ENCODE results near the gene UBR3.
"Not testable (repeated sequence)": the region's sequence is repeated elsewhere in the genome, so short reads cannot be mapped to it uniquely, and the experiment has no call there.

Gene UBR3

GRCh38 chr2:169955940-169956339 is 128.7 kb downstream of the UBR3 start:
- no peak for DNase-seq

GRCh38 chr2:169957219-169957618 is 130.0 kb downstream of the UBR3 start:
- not testable (repeated sequence) for DNase-seq

GRCh38 chr2:169961911-169962310 is 134.7 kb downstream of the UBR3 start:
- DNase-seq, result no peak

GRCh38 chr2:169963786-169964185 is 136.5 kb downstream of the UBR3 start:
- DNase-seq, result no peak

DNA sequence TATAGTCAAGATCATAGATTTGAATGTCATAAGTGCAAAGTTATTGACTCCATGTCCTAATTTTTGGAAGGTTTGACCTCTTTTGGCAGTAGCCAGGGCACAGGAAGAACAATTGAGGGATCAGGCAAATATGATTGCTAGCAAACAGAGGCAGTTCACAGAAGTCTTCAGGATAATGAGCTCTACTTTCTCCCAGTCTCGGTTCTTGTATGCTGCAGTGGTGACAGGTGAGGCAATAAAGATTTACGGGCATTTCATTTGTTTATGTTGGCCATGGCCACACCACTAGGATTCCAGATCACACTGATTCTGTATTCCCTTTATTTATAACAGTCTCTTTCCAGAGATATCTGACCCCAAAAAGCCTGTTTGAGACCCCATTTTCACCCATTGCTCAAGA is 137.5 kb downstream of the UBR3 start:
- no peak for DNase-seq

DNA sequence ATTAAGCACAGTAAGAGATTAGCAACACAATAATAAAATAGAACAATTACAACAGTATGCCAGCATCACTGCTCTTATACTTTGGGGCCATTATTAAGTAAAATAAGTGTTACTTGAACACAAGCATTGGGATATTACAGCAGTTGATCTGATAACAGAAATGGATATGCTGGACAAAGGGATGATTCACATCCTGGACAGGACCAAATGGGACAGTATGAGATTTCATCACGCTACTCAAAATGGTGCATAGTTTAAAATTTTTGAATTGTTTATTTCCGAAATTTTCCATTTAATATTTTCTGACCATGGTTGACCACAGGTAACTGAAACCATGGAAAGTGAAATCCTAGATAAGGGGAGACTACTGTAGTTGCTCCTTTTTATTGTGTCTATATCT is 138.2 kb downstream of the UBR3 start:
- DNase-seq, result no peak

GRCh38 chr2:169966454-169966853 is 139.2 kb downstream of the UBR3 start:
- no peak for DNase-seq

GRCh38 chr2:169968743-169969142 is 141.5 kb downstream of the UBR3 start:
- DNase-seq, result no peak

GRCh38 chr2:169975221-169975620 is 148.0 kb downstream of the UBR3 start:
- no peak for DNase-seq

DNA sequence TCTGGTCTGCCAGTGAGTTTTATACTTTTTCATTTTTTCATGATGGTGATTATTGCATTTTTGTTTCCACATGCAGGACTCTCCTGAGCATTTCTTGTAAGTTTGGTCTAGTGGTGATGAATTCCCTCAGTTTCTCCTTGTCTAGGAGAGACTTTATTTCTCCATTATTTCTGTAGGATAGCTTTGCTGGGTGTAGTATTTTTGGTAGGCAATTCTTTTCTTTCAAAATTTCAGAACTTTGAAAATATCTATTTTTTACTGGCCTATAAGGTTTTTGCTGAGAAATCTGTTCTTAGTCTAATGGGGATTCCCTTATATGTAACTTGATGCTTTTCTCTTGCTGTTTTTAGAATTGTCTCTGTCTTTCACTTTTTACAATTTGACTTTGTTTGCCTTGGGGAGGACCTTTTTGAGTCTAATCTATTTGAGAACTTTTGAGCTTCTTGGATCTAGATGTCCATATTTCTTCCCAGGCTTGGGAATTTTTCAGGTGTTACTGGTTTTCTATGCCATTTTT is 149.1 kb downstream of the UBR3 start:
- no peak for DNase-seq

DNA sequence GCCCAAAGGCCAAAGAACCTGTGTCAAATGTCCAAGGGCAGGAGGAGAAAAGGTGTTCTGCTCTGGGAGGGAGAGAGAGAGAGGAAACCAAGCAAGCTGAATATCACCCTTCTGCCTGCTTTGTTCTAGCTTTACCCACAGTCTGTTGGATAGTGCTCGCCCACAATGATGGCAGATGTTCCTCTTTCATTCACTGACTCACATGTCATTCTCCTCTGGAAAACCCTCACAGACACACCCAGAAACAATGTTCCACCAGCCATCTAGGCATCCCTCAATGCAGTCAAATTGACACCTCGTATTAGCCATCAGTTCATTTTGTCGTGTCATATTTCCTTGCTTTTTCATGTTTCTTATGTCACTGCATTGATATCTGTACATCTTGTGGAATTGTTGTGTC is 150.3 kb downstream of the UBR3 start:
- DNase-seq, result no peak

DNA sequence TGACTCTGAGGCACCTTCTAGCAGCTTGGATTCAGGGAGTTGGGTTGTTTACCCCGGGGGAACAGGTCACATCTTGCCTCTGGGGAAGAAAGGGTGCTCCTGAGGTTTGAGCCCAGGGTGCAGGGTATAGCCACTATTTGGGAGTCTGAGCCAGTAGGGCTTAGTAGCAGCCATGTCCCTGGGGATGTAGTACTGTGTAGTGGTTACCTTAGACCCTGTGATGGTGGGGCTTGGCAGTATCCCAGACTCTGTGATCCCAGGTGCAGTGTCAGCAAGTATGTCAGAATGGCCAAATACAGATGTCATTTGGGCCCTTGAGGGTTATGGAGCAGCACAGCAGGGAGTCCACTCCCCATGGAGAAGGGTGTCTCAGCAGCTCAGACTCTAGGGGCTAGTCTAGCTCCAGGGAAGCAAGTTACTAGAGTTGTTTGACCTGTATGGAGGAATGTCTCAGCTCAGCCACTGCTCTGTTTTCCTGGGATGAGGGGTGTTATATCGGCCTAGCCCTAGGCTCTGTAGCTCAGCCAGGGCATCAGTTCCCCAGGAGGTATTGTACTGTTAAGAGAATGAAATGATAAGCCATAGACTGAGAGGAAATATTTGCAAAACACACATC is 151.3 kb downstream of the UBR3 start:
- no peak for DNase-seq

DNA sequence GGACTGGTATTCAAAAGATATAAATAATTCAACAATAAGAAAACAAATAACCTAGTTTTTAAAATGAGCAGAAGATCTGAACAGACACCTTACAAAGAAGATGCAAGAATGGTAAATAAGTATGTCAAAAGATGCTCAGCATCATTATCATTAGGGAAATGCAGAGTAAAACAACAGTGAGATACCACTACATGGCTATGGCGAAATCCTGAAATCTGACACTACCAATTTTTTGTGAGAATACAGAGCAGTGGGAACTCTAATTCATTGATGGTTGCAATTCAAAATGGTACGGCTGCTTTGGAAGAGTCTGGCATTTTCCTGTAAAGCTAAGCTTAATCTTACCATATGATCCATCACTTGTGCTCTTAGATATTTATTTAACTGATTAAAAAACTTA is 151.8 kb downstream of the UBR3 start:
- DNase-seq, result no peak

GRCh38 chr2:169980001-169980400 is 152.7 kb downstream of the UBR3 start:
- DNase-seq, result no peak

DNA sequence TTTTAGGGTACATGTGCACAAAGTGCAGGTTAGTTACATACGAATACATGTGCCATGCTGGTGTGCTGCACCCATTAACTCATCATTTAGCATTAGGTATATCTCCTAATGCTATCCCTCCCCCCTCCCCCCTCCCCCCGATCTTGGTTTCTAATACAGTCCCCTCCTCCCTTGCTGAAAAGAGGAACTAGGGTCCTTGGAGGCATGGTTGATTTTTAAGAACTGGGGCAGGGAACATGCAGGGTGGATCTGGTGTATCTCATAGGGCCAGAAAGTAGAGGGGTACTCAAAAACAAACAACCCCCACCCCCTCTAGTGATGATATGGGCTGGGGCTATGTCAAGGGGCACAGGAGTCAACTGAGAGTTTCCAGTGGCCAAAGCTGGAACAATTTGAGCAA is 153.4 kb downstream of the UBR3 start:
- DNase-seq, result no peak

GRCh38 chr2:169982929-169983328 is 155.7 kb downstream of the UBR3 start:
- DNase-seq, result no peak

DNA sequence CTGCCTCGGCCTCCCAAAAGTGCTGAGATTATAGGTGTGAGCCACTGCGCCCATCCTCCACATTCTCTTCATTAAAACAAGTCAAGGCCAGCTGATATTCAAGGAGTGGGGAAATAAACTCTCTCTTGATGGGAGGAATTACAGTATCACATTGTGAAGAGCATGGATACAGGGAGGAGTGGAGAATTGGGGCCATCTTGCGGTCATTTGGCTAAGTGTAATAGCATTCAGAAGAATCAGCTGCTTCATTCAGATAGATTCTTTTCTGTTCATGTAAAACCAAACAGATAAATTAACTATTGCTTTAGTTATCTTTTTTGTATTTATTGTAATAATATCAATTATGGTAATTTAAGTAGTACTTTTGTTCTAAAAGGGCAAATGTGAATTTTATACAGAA is 156.3 kb downstream of the UBR3 start:
- DNase-seq, result no peak

DNA sequence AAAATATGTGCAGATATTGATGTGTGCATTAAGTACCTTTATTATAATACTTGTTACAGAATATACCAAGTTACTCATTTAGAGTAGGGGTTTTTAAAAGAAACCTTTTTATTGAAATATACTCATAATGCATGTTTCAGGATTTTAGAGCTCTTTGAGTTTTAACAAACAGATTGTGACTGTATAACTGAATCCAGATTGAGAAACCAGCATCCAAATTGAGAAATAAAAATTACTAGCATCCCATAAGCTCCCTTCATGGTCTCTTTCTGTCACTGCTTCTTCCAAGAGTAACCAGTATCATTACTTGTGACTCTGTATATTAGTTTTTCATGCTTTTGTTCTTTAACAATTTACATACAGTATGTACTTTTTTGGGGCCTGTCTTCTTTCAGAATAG is 156.9 kb downstream of the UBR3 start:
- no peak for DNase-seq

- DNase-seq, result no peak
Measured at GRCh38 chr2:169994752-169995151, 167.5 kb downstream of the UBR3 start.

GRCh38 chr2:169997140-169997887 is 170.1 kb downstream of the UBR3 start:
- DNase-seq, result no peak

- no peak for DNase-seq
Measured at GRCh38 chr2:169999054-169999453, 171.8 kb downstream of the UBR3 start.

DNA sequence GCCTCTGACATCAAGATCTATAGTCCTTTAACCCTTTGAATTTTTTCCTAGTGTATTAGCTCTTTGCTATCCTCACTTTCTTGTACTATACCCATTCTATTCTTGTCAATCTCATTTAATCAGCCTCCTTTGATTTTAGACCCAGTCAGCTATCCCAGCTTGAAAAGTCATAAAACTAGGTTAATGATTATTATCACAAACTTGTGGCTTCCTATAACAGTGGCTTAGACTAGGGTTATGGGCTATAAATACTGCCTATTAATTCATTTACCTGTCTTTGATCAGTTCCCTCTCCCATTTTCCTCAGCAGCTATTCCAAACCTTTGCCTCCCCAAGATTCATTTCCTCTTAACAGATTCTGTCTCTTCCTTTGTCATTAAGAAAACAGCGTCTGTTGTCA is 174.8 kb downstream of the UBR3 start:
- DNase-seq, result no peak

DNA sequence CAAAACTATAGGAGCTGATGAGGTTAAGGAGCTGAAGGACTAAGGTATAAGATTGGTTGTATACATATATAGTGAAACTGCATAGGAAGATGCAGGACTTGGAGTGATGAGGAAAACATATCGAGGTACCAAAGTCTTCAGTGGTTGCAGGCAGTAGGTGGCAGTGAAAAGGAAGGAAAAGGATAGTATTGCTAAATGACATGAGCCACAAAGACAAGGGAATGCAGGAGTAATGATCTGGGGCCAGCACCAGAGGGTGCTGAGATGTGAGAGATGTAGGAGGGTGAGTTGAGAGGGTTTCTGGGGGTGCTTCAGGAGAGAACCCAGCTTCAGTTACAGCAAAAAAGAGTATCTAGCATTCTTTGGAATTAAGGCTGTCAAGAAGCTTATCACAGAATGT is 178.4 kb downstream of the UBR3 start:
- no peak for DNase-seq

GRCh38 chr2:170006587-170007325 is 179.5 kb downstream of the UBR3 start:
- DNase-seq, result no peak
